GM19372 (cell line): Measurements from ENCODE around the gene SURF6.
A peak's percentile ranks its signal among the peaks of the same experiment; 100 is the strongest.
"Not testable (repeated sequence)": the region's sequence is repeated elsewhere in the genome, so short reads cannot be mapped to it uniquely, and the experiment has no call there.

Experiments
- ATAC-seq: cut with Tn5 transposase; IDR thresholded peaks from one replicate; pipeline ENCODE4 v1.9.1; 2021; ENCODE audit warnings: mild to moderate bottlenecking, low read depth, moderate library complexity; ENCODE audit not compliant: unreplicated experiment

SURF6 gene

GRCh38 chr9:133335924-133336811, at the start of gene SURF6:
SURF6 (minus strand) TSS chr9:133336188; CDS start chr9:133336132, 56 bp downstream.
- ATAC-seq = peak; percentile 79

DNA sequence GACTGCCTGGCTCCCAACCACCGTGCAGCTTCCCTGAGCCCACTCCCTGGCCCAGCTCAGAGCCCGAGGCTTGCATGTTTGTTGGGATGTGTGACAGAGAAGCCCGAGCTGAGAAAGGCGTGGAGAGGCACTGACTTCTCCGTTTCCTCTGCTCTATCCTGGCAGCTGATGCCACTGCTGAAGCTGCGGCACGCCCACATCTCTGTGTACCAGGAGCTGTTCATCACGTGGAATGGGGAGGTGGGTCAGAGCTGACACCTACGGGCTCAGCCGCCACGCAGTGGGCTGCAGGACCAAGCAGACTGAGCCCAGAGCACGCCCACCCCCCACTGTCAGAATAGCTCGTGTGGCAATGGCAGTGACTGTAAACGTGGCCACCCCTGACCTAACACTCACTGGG, 49.5 kb upstream of the SURF6 start:
- no peak for ATAC-seq

DNA sequence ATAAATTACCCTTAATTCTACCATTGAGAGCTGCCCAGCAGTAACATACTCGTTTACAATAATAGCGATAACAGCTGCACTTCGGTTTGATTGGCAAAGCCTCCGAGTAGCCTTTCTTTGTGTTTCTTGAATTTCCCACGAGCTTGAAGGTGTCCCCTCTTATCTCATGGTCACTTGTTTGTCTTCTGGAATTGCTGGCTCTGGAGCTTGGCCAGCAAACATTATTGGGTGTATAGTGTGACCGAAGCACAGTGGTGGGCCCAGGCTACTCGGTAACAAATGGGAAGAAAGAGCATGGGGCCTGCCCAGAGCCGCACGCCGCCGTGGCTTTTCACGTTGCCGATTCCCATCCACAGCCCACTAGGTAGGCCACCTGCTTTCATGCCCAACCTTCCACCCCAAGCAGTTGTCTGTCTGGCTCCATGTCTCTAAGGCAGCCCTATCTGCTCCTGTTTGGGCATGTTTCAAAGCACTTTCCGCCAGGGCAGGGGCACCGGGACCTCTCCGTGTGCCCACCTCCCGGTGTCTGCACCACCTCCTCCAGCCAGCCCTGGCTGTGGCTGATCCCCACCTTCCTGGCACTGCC, 48.8 kb upstream of the SURF6 start:
- no peak for ATAC-seq

DNA sequence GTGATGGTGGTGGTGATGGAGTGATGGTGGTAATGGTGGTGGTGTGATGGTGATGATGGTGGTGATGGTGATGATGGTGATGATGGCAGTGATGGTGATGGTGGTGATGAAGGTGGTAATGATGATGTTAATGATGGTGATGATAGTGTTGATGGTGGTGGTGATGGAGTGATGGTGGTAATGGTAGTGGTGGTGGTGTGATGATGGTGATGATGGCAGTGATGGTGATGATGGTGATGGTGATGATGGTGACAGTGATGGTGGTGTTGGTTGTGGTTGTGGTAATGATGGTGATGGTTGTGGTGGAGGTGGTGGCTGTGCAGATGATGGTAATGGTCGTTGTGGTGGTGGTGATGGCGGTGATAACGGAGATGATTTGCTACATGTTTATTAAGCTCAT, 47.5 kb upstream of the SURF6 start:
- no peak for ATAC-seq

DNA sequence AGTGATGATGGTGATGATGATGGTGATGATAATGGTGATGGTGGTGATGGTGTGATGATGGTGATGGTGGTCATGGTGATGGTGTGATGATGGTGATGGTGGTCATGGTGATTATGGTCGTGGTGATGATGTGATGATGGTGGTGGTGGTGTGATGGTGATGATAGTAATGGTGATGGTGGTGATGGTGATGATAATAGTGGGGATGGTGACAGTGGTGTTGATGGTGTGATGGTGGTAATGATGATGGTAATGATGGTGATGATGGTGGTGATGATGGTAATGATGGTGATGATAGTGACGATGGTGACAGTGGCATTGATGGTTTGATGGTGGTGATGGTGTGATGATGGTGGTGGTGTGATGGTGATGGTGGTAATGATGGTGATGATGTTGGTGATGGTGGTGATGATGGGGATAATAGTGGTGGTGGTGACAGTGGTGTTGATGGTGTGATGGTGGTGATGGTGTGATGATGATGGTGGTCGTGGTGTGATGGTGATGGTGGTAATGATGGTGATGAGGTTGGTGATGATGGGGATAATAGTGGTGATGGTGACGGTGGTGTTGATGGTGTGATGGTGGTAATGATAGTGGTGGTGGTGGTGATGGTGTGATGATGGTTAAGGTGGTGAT, 46.6 kb upstream of the SURF6 start:
- ATAC-seq = no peak

DNA sequence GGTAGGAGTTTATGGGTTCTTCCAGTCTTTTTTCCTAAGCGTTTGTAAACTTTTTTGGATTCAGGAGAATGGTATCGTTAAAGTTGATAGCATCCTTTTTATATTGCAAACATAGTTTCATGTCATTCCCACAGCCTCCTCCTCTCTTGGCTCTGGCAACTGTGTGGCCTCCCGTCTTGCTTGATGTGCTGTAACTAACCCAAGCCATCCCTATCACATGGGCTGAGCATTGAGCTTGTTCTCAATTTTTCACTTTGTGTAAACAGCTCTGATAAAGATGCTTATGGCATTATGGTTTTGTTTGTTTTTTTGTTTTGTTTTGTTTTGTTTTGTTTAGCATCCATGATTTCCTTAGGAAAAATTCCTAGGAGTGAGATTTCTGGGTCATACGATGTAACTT, 44.7 kb upstream of the SURF6 start:
- ATAC-seq = no peak

- no peak for ATAC-seq
Observed at GRCh38 chr9:133379153-133380086, 43.4 kb upstream of the SURF6 start.

GRCh38 chr9:133378408-133378962, 42.5 kb upstream of the SURF6 start:
- ATAC-seq = no peak

DNA sequence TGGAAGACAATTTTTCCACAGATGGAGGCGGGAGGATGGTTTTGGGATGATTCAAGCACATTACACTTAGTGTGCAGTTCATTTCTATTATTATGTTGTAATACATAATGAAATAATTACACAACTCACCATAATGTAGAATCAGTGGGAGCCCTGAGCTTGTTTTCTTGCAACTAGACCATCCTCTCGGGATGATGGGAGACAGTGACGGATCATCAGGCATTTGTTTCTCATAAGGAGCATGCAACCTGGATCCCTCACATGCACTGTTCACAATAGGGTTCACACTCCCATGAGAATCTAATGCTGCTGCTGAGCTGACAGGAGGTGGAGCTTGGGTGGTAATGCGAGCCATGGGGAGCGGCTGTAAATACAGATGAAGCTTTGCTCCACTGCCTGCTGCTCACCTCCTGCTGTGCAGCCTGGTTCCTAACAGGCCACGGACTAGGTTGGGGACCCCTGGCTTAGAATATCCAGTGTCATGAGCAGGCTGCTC, 41.8 kb upstream of the SURF6 start:
- no peak for ATAC-seq

DNA sequence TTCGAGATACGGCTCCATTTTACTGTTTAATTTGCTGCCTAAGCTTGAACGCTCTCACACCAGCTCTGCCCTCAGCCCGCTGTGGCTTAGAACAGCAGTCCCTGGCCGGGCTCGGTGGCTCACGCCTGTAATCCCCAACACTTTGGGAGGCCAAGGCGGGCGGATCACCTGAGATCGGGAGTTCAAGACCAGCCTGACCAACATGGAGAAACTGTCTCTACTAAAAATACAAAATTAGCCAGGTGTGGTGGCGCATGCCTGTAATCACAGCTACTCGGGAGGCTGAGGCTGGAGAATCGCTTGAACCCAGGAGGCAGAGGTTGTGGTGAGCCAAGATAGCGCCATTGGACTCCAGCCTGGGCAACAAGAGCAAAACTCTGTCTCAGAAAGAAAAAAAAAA, 41.3 kb upstream of the SURF6 start:
- not testable (repeated sequence) for ATAC-seq

DNA sequence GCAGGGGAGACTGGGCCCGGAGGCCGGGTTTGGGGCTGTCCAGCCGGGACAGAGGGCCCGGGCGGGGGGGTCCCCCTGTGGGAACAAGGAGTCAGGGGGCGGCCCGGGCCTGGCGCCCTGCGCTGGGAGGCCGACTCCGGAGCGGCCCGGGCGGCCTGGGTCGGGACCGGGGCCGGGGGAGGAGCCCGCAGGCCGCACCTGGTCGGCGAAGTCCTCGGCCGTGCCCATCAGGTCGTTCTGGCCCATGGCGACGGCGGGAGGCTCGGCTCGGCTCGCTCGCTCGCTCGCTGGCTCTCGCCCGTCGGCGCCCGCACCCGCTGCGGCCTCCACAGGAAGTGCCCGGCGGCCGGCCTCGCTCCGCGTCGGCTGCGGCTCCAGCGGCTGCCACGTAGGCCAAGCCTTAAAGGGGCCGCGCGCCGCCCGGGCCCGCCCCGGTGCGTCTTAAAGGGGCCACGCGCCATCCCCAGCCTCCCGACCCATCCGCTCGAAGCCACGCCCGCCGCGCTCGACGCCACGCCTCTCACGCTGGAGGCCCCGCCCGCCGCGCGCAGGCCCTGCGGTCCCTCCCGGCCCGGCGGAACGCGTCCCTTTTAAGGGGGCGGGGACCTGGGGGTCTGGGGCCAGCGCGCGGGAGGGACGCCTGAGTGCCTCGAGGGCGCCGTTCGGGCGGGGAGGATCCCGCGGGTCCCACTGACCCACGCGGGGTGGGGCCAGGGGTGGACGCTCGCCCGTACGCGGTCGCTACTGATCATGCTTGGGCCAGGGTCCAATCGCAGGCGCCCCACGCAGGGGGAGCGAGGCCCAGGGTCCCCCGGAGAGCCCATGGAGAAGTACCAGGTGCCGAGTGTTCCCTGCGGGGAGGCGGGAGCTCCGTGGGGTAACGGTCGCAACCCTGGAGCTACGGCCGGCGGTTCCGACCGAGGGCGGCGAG, 40.0 kb upstream of the SURF6 start, which contains the start of the genes STKLD1 and SURF4:
STKLD1 (plus strand) TSS at position 643 of the 931 bp plus-strand sequence; CDS start at position 751, 108 bp downstream.
SURF4 (minus strand) TSS at position 337 of the 931 bp plus-strand sequence; CDS start at position 246, 91 bp downstream.
- peak; percentile 93 for ATAC-seq

DNA sequence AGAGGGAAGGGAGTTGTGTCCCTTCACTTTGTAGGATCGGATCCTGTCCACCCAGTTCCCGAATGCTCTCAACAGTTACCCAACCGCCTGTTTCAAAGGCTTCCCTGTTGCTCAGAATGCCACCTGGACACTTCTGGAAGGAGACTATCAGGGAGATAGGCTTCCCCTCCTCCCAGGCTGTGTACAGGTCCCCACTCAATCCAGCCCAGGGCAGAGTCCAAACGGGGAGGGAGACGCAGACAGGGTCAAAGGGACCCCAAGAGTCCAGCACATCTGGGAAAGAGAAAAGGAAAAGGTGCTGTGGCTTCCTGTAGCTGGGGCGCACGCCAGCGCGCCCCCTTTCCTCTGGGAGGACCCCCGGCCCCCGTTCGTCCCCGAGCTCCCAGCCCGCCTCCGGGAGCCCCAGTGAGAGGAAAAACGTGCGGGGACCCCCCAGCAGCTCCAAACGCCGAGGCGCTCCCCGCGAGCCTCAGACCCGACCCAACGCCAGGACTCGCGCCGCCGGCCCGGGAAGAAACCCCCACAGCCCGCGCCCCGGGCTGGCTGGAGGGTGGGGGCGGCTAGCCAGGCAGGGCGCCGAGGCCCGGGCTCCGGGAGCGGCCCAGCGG, 39.2 kb upstream of the SURF6 start:
- ATAC-seq = peak; percentile 1

DNA sequence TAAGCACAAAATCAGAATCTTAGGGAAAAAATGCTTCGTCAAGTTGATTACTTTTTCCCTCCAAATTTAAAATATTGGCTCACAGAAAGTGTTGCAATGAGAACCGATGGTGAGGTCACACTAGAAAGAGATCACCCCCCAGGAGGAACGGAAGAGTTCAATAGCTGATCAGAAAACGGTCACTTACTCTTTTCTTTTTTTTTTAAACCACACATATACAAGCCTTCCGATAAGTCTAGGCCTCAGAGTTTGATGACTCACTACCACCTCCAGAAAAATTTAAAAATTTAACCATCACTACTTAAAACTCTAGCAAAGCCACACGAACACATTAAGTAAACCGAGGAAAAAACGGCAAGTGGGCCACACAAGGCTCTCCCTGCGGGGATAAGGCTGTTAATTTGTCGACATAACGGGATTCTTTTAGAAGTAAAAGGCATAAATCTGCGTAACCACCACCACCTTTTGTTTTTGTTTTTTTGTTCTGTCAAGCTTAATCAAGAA, 38.7 kb upstream of the SURF6 start:
- ATAC-seq = no peak

- no peak for ATAC-seq
Observed at GRCh38 chr9:133372144-133372543, 36.2 kb upstream of the SURF6 start.

DNA sequence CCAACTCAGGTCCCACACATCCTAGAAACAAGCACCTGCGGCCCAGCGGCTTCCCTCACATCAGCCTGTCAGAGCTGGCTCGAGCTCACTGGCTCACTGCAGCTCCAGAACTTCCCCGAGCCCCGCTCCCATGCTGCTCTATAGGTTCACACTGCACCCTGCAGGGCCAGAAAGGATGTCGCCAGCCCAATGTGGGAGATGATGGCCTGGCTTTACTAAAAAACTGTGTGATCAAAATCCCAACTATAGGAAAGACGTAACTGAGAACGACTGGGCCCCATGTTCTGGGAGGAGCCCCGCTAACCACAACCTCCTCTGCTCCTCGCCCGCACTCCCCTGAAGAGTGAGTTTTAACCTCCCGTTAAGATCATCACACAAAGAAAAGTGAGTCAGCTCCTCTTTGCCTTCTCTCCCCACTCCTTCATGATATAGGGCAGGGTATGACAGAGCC, 35.3 kb upstream of the SURF6 start:
- no peak for ATAC-seq

GRCh38 chr9:133370685-133371084, 34.7 kb upstream of the SURF6 start:
- no peak for ATAC-seq

DNA sequence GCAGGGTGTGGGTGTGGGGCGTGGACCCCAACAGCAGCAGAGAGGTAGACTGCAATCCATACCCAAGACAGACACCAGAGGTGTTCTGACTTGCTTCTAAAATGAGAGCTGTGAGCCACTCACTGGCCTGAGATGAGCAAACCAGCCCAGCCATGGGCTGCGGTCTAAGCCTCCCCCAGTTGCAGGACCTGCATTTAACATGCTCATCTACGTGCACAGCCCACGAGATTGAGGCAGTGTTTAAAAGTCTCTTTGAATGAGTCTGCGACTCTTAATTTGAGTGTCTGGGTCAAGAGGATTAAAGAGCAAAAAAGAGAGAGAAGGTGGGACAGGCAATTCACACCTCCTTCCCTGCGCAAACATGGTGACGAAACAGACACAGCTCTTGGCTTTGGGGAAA, 33.9 kb upstream of the SURF6 start:
- ATAC-seq = no peak

DNA sequence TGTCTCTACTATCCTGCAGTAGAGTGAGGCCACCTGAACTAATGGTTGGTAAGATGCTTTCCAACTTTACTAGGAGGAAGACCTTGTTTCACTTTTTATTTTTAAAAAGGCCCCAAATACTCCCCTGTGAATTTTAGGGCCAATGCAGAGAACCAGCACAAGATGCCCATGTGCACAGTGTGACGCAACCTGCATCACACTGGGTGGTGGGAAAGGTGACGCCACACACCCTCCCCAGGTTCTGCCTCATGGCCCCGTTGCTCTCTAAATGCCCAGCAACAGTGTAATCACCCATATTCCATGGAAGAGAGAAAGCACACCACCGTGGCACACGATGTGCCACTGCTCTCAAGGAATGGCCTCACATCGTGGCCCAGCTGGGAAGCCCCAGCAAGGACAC, 33.4 kb upstream of the SURF6 start:
- no peak for ATAC-seq
